H1 (cell line): ENCODE data around the gene DTNB. TPM values are rescaled to one million over a fixed set of nuclear protein-coding genes. Genes with fewer than 3 reads are reported as not detected.

Source experiments
- CTCF ChIA-PET: fragments of 300-600 bp; sonication (Branson Sonifier 250); formaldehyde crosslinking; loops from one replicate; lab custom pipeline; 2021; ENCODE audit not compliant: partially characterized antibody; lab: Charles Lee
- POLR2A ChIA-PET: fragments of 300-600 bp; sonication (Branson Sonifier 250); formaldehyde crosslinking; loops from one replicate; lab custom pipeline; 2021; ENCODE audit warnings: inconsistent platforms; ENCODE audit not compliant: partially characterized antibody; lab: Charles Lee
- DNase-seq, 2 experiments: peaks; one replicate each; pipeline versions ENCODE4 v3.0.0 to v3.0.0-alpha.2; 2010 to 2022; ENCODE audit warnings: low spot score in 2 of 2, low read depth in 1 of 2, mixed read lengths in 1 of 2
- FAIRE-seq: peaks from 2 replicates; lab custom pipeline; 2011; peaks lifted over from hg19 to GRCh38; lab: Jason Lieb, UNC
- H2AFZ ChIP-seq: 2 replicates; pipeline ENCODE4 v1.8.1; 2012; ENCODE audit warnings: low read length, inconsistent platforms
- H2AK5ac ChIP-seq: 2 replicates; pipeline ENCODE4 v1.6.1; 2013; ENCODE audit warnings: low read depth, low read length
- H2BK120ac ChIP-seq: replicated peaks from 2 replicates; pipeline ENCODE3; 2013; ENCODE audit warnings: low read depth, low read length, inconsistent platforms
- H2BK12ac ChIP-seq: 2 replicates; pipeline ENCODE4 v1.6.1; 2013; ENCODE audit warnings: low read depth, low read length
- H2BK15ac ChIP-seq: 2 replicates; pipeline ENCODE4 v1.6.1; 2013; ENCODE audit warnings: low read length
- H2BK20ac ChIP-seq: 2 replicates; pipeline ENCODE4 v1.6.1; 2013; ENCODE audit warnings: low read length
- H2BK5ac ChIP-seq: 2 replicates; pipeline ENCODE4 v1.6.1; 2013; ENCODE audit warnings: low read depth, low read length
- H3K14ac ChIP-seq: 2 replicates; pipeline ENCODE4 v1.6.1; 2013; ENCODE audit warnings: inconsistent platforms; ENCODE audit not compliant: insufficient read length
- H3K18ac ChIP-seq: 2 replicates; pipeline ENCODE4 v1.6.1; 2013; ENCODE audit warnings: low read length; ENCODE audit errors: extremely low read depth
- H3K23ac ChIP-seq: 2 replicates; pipeline ENCODE4 v1.6.1; 2013; ENCODE audit warnings: inconsistent platforms; ENCODE audit not compliant: insufficient read length
- H3K23me2 ChIP-seq: 2 replicates; pipeline ENCODE4 v1.6.1; 2013; ENCODE audit warnings: low read depth, low read length
- H3K27ac ChIP-seq: 2 replicates; pipeline ENCODE4 v1.6.1; 2011; ENCODE audit warnings: low read depth, low read length, inconsistent platforms
- H3K27me3 ChIP-seq, 4 experiments: replicated peaks in 1 of 4; 1 replicate in 1 of 4; 2 replicates in 3 of 4; pipeline versions ENCODE4 v1.6.1 to v1.8.1; 2011 to 2013; ENCODE audit warnings: low read length in 3 of 4, mild to moderate bottlenecking in 3 of 4, inconsistent platforms in 2 of 4, mixed read lengths in 2 of 4, moderate library complexity in 1 of 4; ENCODE audit not compliant: control insufficient read depth in 3 of 4, insufficient read depth in 3 of 4; ENCODE audit errors: extremely low read depth in 1 of 4
- H3K36me3 ChIP-seq, 4 experiments: 2 replicates each; pipeline versions ENCODE4 v1.6.1 to v1.8.1; 2011 to 2013; ENCODE audit warnings: mild to moderate bottlenecking in 4 of 4, low read length in 3 of 4, moderate library complexity in 2 of 4, control low read depth in 1 of 4, inconsistent platforms in 1 of 4; ENCODE audit not compliant: insufficient read depth in 4 of 4, control insufficient read depth in 2 of 4
- H3K4ac ChIP-seq: replicated peaks from 2 replicates; pipeline ENCODE3; 2013; ENCODE audit warnings: low read length, low read depth, mixed read lengths, inconsistent platforms; ENCODE audit not compliant: insufficient read length
- H3K4me1 ChIP-seq, 4 experiments: replicated peaks in 1 of 4; 1 replicate in 1 of 4; 2 replicates in 3 of 4; pipeline versions ENCODE4 v1.6.1 to v1.8.1; 2011 to 2013; ENCODE audit warnings: low read length in 3 of 4, inconsistent platforms in 2 of 4, mixed read lengths in 1 of 4; ENCODE audit not compliant: insufficient read depth in 4 of 4, control insufficient read depth in 3 of 4
- H3K4me2 ChIP-seq, 2 experiments: 2 replicates each; pipeline versions ENCODE4 v1.6.1 to v1.8.1; 2011 to 2013; ENCODE audit warnings: low read depth in 2 of 2, low read length in 2 of 2, control low read depth in 1 of 2, inconsistent platforms in 1 of 2, mild to moderate bottlenecking in 1 of 2; ENCODE audit not compliant: insufficient read depth in 1 of 2
- H3K4me3 ChIP-seq, 4 experiments: fragments of 200-600, 300-600 bp in 1 of 4; sonication (generic), shearing (Covaris generic), sonication (Bioruptor Twin) in 1 of 4; 2 replicates each; pipeline versions ENCODE4 v1.5.1 to v1.8.1; 2011 to 2016; ENCODE audit warnings: low read length in 4 of 4, low read depth in 3 of 4, control low read depth in 2 of 4, inconsistent platforms in 2 of 4, mild to moderate bottlenecking in 2 of 4, mixed read lengths in 1 of 4, moderate library complexity in 1 of 4; ENCODE audit not compliant: insufficient read depth in 2 of 4; ENCODE audit errors: extremely low read depth in 1 of 4
- H3K56ac ChIP-seq: replicated peaks from 2 replicates; pipeline ENCODE3; 2013; ENCODE audit warnings: low read depth, mild to moderate bottlenecking, mixed read lengths, low read length, inconsistent platforms; ENCODE audit not compliant: insufficient read length
- H3K79me1 ChIP-seq: 2 replicates; pipeline ENCODE4 v1.6.1; 2013; ENCODE audit warnings: low read depth, low read length, control low read depth
- H3K79me2 ChIP-seq, 2 experiments: 2 replicates each; pipeline versions ENCODE4 v1.6.1 to v1.8.1; 2012 to 2013; ENCODE audit warnings: low read length in 2 of 2, mild to moderate bottlenecking in 2 of 2, inconsistent platforms in 1 of 2; ENCODE audit not compliant: insufficient read depth in 2 of 2, control insufficient read depth in 1 of 2
- H3K9ac ChIP-seq, 4 experiments: replicated peaks in 1 of 4; 1 replicate in 1 of 4; 2 replicates in 3 of 4; pipeline versions ENCODE4 v1.6.1 to v1.8.1; 2011 to 2013; ENCODE audit warnings: low read depth in 3 of 4, low read length in 3 of 4, control low read depth in 2 of 4, mild to moderate bottlenecking in 2 of 4, moderate library complexity in 2 of 4, inconsistent platforms in 1 of 4; ENCODE audit errors: extremely low read depth in 1 of 4
- H3K9me3 ChIP-seq, 2 experiments: 2 replicates each; pipeline versions ENCODE4 v1.6.1 to v1.8.1; 2012 to 2013; ENCODE audit warnings: mild to moderate bottlenecking in 2 of 2, moderate library complexity in 2 of 2, control low read depth in 1 of 2, inconsistent platforms in 1 of 2, low read depth in 1 of 2, low read length in 1 of 2, mixed read lengths in 1 of 2; ENCODE audit not compliant: insufficient read depth in 2 of 2
- H4K20me1 ChIP-seq, 2 experiments: replicated peaks in 1 of 2; 2 replicates each; pipeline versions ENCODE3 to v1.8.1; 2011 to 2013; ENCODE audit warnings: inconsistent platforms in 2 of 2, low read length in 2 of 2, mild to moderate bottlenecking in 1 of 2; ENCODE audit not compliant: insufficient read depth in 2 of 2, control insufficient read depth in 1 of 2
- H4K5ac ChIP-seq: 2 replicates; pipeline ENCODE4 v1.6.1; 2013; ENCODE audit warnings: low read length, low read depth, mixed read lengths, inconsistent platforms; ENCODE audit not compliant: insufficient read length
- H4K8ac ChIP-seq: 2 replicates; pipeline ENCODE4 v1.8.0; 2013; ENCODE audit warnings: mild to moderate bottlenecking, moderate library complexity, low read length, inconsistent platforms; ENCODE audit not compliant: insufficient read depth; ENCODE audit errors: extremely low read depth
- H4K91ac ChIP-seq: replicated peaks from 2 replicates; pipeline ENCODE3; 2013; ENCODE audit warnings: low read length, mixed read lengths, inconsistent platforms; ENCODE audit not compliant: insufficient read length
- NANOG ChIP-seq: IDR thresholded peaks from 2 replicates; pipeline ENCODE4 v1.6.1; 2011; ENCODE audit warnings: low read length, low read depth, mild to moderate bottlenecking, inconsistent platforms; ENCODE audit not compliant: insufficient read depth, poor library complexity, severe bottlenecking
- WGBS, 2 experiments: shearing (Covaris generic) in 1 of 2; methylation state at CpG; one replicate each; pipeline versions ENCODE4 v1.1.6 to v1.1.7; 2013 to 2015; ENCODE audit warnings: low lambda C conversion rate in 2 of 2, mixed read lengths in 2 of 2, inconsistent platforms in 1 of 2, low coverage in 1 of 2, missing lambda C conversion rate in 1 of 2; ENCODE audit not compliant: insufficient replicate concordance in 2 of 2, insufficient coverage in 1 of 2, insufficient read length in 1 of 2; ENCODE audit errors: extremely low coverage in 1 of 2, missing lambda C conversion rate in 1 of 2; 5-methylcytosine and 5-hydroxymethylcytosine counted together
- polyA plus RNA-seq, 7 experiments: library from polyadenylated mRNA; depleted of rRNA in 3 of 7; stranded (reverse) in 5 of 7; unstranded in 2 of 7; fragments of >200 nt in 5 of 7; fragments of 200-250 nt in 2 of 7; gene quantifications; 1 replicate in 5 of 7; 2 replicates in 1 of 7; 4 replicates in 1 of 7; pipeline versions ENCODE4 v1.2.1 to v1.2.3, GENCODE V29; 2011 to 2013; ENCODE audit warnings: missing spikeins in 2 of 7, mixed read lengths in 2 of 7
- total RNA-seq: library from RNA; stranded (reverse); fragmentation: NEBNext Ultra II Directional; extraction: Animal tissue kit (Norgen Biotek cat#: 25700); gene quantifications from 2 replicates; pipeline ENCODE4 v1.2.1, GENCODE V29; 2021

DTNB gene
- total and polyA plus RNA-seq, 2 of the 8 experiments (the other 6 are each of a cell fraction or from before 2014, with no cell fraction given) = 39.6 to 49.5 TPM

DNA sequence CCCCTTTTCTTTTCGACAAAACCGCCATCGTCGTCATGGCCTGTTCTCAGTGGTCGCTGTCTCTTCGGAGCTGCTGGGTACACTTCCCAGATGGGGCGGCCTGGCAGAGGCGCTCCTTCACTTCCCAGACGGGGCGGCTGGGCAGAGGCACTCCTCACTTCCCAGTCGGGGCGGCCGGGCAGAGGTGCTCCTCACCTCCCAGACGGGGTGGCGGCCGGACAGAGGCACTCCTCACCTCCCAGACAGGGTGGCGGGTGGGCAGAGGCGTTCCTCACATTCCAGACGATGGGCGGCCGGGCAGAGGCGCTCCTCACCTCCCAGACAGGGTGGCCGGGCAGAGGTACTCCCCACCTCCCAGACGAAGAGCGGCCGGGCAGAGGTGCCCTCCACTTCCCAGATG lies 138.9 kb downstream of the DTNB start:
- H3K36me3 ChIP-seq = peaks cover 0 to 29% (median 5%) of the 10 kb centered on the region in 4 experiments; a peak in 3 of 8 replicates
- no peak overlapping the region for H4K5ac ChIP-seq
- no peak overlapping the region for H2BK5ac ChIP-seq
- H2BK120ac ChIP-seq = no peak overlapping the region
- no peak overlapping the region for H3K18ac ChIP-seq
- H3K9ac ChIP-seq = no peak overlapping the region
- no peak overlapping the region for H3K4ac ChIP-seq
- no peak overlapping the region for H4K8ac ChIP-seq
- H2BK20ac ChIP-seq = no peak overlapping the region
- no peak overlapping the region for H2BK15ac ChIP-seq
- no peak overlapping the region for H3K14ac ChIP-seq
- ChIA-PET CTCF (no interaction called here), POLR2A (no interaction called here)
- H3K4me1 ChIP-seq = no peaks in the 10 kb centered on the region
- H3K79me1 ChIP-seq = no peaks in the 10 kb centered on the region
- FAIRE-seq = no peak
- no peak overlapping the region for H2BK12ac ChIP-seq
- no peak for DNase-seq
- H3K4me3 ChIP-seq = no peak overlapping the region
- WGBS, 2 experiments = 95% methylated on average over 10 of the region's 26 CpGs; no CpG with 5 or more reads in 1 of the 2 experiments
- no peak overlapping the region for H3K4me2 ChIP-seq
- peaks cover 0 to 27% of the 10 kb centered on the region in 2 experiments; a peak in 2 of 4 replicates for H3K9me3 ChIP-seq
- H3K27ac ChIP-seq = no peak overlapping the region
- H3K23ac ChIP-seq = no peak overlapping the region
- H4K20me1 ChIP-seq = no peaks in the 10 kb centered on the region
- no peak overlapping the region for H2AFZ ChIP-seq
- H3K56ac ChIP-seq = no peak overlapping the region
- no peaks in the 10 kb centered on the region for H3K27me3 ChIP-seq
- no peaks in the 10 kb centered on the region for H3K23me2 ChIP-seq
- H4K91ac ChIP-seq = no peak overlapping the region
- no peak overlapping the region for H2AK5ac ChIP-seq
- no peaks in the 10 kb centered on the region for H3K79me2 ChIP-seq
- no peak for TF ChIP-seq NANOG
